CD4-positive, alpha-beta T cell treated with Interleukin-4 for 4 hours (primary cell): Measurements from ENCODE around the gene MBL2.

Experiments
- DNase-seq: peaks from one replicate; pipeline ENCODE4 v3.0.0-alpha.2; 2020

The MBL2 gene

DNA sequence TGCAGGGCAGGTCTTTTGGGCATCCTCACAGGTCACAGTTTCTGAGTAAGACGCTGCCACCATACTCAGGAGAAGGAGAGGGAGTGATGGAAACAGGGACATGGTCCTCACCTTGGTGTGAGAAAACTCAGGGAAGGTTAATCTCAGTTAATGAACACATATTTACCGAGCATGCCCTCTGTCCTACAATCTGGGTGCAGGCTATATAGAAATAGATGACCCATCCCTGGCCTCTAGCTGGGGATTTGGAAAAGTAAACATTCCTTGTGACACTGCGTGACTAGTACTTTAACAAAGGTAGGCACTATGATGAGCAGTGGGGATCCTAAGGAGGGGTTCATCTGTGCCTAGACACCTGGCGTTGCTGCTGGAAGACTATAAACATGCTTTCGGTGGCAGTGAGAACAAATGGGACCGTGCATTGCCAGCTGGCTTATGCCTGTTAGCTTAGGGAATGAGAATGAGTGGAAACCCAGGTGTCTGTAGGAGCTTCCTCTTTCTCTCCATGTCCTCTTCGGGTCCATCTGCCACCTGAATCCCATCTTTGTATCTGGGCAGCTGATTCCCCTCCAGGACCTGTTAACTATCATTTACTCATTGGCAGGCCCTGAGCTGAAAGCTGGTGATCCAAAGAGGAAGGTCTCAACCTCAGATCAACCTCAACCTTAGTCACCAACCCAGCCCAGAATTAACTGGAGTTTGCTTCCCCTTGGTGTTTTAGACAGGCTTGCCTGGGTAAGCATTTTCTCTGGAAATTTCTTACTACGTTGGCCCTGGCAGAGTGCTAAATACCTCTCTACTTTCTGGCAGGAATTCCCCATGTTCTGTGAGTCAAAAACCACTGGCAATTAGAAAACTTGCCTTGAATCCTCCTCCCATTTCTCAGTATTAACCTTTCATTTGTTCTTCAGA is 794 bp downstream of the MBL2 start:
- DNase-seq = no peak

DNA sequence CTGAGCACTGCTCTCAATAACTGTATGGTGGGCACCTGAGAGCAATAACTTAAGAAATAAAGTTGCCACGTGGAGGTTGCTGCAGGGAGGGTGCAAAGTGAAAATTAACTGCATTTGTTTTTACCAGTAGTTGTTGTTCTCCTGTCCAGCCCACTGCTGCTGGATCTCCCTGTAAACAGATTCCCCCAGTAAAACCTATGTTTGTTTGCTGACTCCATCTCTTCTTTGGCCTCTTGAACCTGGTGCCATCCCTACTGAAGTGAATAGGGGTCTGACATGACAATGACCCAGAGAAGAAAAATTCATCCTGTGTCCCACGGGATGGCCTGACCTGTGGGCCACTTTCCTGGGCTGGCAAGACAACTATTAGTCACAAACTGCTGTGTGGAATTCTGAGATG is 1.7 kb downstream of the MBL2 start:
- no peak for DNase-seq

GRCh38 chr10:52769966-52770365 is 2.6 kb downstream of the MBL2 start:
- DNase-seq = no peak

- no peak for DNase-seq
Observed at GRCh38 chr10:52768001-52768532, 4.5 kb downstream of the MBL2 start.

DNA sequence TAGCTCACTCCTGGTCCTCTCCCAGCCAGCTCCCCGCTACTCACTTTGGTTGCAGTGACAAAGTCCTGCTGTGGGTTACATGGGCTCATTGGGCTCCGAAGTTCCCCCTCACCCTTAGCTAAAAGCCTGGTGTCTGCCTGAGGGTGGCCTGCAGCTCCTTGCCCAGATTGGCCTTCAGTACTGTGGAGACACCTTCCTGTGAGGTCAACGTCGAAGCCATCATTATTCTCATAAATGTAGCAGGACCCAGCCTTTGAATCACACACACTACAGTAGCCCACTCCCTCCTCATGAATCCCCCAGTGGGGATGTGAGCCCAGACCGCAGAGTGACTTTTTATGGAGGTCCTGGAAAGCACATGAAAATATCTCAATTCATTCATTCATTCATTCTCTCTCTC is 10.5 kb downstream of the MBL2 start:
- DNase-seq = no peak

DNA sequence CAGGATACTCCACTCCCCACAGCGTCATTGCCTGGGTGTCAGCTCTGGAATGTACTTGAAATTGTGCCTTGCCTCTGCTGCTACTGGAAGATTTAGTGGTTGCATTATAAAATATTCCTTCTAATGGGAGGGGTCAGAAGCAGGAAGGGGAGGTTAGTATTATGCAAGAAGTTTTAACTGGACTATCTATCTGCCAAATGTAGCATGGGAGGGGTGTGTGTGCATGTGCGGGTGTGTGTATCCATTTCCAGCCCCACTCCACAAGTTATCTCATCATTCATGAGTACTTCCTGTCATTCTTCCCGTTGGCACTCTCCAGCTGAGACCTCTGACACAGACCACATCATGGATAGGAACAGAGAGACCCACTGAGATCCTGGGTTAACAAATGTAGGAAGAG is 13.4 kb downstream of the MBL2 start:
- DNase-seq = no peak

DNA sequence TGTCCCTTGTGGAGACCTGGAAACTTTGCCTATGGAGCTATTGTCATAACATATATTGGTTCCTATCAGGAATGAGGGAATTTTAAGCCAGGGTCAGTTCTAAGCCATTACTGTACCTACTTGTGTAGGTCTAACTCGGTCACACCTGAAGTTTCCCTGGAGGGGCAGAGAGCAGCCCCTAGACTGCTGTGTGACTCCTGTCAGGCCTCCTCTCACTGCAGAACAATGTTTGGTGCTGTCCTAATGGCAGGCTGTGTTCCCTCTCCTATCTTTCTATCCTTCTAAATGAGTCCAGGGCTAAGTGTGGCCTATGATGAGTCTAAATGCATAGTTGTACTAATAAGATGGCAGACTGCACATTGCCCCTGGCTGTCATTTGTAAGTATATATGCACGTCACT is 14.2 kb downstream of the MBL2 start:
- no peak for DNase-seq

DNA sequence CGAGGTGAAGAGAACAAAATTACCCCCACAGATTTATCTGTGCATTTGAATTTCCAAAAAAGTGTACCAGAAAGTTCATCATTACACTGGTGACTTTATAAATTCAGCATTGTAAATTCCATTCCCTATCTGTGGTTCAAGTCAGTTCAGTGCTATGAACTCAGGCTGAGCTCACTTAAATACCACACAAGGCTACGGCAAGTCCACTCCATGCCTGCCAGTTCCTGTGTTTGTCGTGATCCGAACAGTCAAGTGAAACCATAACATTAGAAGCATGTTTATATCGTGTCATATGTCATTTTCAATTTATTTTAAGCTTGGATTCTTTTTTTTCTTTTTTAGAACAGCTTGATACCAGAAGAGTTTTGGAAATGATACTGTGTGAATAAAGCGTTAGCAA is 14.8 kb downstream of the MBL2 start:
- DNase-seq = no peak

DNA sequence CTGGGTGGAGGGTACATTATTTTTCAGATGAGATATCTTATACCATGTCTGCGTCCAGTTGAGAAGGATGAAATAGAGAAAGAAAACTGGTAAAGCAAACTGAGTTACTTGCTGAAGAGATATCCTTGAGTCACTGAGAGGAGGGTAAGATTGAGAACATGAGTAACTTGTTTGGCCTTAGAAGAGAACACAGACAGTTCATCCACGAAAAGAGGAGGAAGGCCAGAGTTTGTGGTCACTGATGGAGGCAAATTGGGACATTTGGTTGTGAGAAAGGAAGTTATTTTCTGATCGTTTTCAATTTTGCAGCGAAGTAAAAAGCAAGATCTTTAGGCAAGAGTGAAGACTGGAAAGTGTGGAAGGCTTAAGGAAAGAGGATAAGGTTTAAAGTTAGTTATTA is 15.6 kb downstream of the MBL2 start:
- DNase-seq = no peak

- no peak for DNase-seq
Observed at GRCh38 chr10:52756295-52756694, 16.3 kb downstream of the MBL2 start.

GRCh38 chr10:52755297-52756062 is 17.1 kb downstream of the MBL2 start:
- DNase-seq = no peak

DNA sequence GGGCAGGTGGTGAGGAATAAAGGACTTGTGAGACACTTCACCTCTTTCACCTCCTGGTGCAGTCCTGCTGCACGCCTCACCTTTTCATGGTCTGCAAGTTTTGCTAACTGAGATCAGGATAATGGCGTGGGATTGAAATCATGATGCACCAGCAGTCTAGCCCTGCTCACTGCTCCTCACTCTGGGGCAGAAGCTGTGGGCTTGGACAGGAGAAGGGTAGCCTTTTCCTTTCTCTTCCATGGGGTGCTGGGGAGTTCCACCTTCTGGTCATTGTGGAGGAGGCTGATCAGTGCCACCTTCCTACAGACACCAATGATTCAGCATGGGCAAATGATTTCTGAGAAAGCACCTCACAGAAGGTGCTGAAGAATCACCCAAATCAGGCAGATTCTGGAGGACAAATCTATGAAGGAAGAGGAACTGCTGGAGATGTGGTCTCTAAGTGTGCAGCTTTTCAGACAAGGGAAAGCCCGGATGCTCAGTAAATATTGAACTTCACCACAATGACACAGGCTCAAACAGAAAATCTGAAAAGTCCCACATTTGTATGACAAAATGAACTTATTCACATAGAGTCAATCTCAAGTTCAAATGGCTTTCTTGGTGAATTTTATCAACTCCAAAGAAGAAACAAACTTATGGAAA is 19.7 kb downstream of the MBL2 start:
- DNase-seq = no peak

DNA sequence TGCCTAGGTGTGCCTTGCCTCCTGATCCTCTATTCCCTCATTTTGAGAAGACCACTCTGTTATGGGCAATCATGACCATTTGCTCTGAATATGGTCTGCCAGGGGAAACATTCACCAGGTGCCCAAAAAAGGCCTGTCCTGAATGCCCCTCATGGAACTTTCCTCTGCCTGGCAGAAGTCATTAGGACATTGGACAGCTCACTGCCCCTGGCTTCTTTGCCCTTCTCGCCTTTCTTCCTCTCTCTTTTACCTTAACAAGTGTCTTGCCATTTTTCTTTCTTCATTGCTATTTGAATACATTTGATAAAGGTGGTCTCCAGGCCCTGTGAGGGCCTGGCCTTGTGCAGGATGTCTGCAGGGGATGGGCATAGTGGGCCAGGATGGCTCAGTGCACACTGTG is 20.3 kb downstream of the MBL2 start:
- DNase-seq = no peak

DNA sequence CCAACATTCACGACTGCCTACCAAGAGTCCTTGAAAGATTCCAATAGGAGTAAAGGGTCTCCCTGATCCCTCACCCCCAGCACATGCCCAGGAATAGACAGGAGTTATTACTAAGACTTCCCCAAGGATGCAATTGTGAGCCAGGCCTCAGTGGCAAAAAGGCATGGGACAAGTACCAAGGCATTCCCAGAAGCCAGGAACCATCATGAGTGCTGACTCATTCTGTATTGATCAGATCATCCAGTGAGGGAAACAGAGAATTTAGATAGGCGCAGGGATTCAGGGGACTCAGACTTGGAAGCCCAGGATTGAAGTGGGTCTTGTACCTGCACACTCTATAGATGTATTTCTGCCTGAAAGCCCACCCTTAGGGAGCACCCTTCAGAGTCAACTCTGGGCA is 21.2 kb downstream of the MBL2 start:
- no peak for DNase-seq

- DNase-seq = no peak
Observed at GRCh38 chr10:52750629-52751028, 22.0 kb downstream of the MBL2 start.

GRCh38 chr10:52747694-52748093 is 24.9 kb downstream of the MBL2 start:
- no peak for DNase-seq

GRCh38 chr10:52746169-52746568 is 26.4 kb downstream of the MBL2 start:
- no peak for DNase-seq

DNA sequence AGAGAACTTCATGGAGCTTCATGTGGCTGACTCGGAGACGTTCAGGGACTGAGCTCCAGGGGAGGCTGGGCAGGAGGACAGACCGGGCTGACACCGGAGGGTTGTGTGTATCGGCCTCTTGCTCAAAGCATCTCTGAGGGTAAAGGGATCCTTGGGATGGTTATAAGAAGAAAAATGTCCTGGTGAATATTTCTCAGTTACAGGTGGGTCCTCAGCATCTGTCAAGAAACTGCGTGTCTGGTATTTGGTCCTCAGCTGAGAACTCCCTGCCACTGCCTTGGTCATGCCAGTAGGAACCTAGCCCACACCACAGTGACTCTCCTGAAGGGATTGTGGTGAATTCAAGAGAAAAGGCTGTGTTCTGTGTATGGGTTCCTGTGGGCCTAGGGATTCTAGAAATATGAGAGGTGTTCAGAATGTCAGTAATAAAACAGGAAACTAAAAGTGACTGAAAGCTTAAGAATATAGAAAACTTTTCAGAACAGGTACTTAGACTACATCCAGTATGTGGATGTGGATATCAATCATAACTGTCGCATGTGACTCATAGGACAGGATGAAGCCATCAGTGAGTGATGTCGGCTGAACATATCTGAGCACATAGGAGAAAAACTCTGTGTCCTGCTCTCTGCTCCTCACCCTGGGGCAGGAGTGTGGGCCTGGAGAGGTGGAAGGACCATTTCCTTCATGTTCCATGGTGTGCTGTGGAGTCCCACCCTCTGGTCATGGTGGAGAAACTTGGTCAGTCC is 28.4 kb downstream of the MBL2 start:
- DNase-seq = no peak

- no peak for DNase-seq
Observed at GRCh38 chr10:52742731-52743130, 29.9 kb downstream of the MBL2 start.

DNA sequence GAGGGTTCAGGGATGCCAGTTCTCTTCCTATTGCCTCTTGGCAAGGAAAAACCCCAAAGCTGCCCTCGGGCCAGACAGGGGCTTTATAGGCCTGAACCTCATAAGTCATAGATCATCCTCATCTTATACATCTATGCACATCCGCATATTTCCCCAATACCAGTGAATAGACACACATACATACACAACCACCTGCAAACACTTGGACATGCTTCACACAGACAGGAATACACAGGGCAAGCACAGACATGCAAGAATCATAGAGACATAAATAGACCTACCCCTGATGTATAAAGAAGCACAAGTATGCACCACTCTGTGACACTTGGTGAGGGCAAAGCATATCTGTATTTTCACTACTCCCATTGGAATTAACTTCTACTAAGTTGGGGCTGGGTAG is 30.7 kb downstream of the MBL2 start:
- no peak for DNase-seq

DNA sequence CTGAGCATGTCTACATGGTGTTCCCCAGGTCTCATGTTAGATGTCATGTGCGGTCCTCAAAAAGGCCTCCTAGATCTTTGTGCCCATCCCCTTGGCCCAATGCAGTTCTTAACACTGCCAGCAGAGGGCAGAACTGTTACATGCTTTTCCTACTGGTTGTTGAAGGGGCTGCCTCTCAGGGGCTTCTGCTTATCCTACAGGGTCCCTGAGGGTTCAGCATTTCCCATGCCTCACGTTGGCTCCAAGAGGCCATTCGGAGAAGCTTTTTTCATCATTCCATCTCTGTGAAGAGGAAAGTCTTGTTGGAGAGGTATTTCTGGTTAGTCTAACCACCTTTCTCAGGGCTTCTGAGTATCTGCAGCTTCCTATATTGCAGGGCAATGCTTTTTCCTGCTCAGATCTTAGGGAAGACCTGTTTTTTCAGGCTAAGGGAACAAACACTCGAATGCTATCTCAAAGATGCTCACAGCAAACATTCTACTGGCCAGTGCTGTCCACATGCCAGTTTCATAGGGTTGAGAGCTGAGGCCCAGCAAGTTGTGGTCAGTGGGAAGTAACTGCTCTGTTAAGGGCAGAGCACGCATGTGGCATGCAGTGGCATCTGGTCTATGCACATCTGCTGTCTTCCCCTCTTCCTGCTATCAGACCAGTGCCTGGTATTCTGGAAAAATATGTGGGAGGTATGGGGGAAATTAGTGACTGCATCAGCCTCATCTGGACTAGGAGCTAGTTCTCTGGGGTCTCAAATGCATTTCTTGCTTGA is 31.5 kb downstream of the MBL2 start:
- peak; percentile 11 for DNase-seq

DNA sequence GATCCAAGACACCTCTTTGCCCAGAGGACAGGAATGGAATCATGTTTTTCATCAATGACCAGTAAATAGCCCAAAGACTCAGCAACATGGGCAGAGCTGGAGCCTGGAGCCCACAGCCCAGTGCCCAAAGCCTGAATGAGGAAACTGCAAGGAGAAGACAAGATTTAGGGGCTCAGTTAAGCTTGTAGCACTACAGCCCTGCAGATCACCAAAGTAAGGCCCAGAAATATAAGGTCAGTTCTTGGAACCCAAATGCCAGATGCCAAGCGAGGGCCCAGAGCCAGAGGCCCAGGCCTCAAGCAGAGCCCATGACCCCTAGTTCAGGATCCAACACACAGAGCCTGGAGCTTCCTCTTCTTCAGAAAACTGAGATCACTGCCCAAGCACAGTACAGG is 32.4 kb downstream of the MBL2 start:
- DNase-seq = no peak
